Body of pancreas (tissue), 4 donors: ENCODE measurements around the gene USP24.

ENCODE experiments used
- POLR2A ChIP-seq, 3 donors: fragments of 450-650 bp; IDR thresholded peaks; one replicate each; pipeline ENCODE4 v1.6.1; 2016; ENCODE audit warnings: antibody characterized with exemption in 3 of 3, mild to moderate bottlenecking in 2 of 3
- TF ChIP-seq, protein P1 (sequence below), 7 experiments: fragments of 450-650 bp in 4 of 7; fragments of 200-600 bp in 3 of 7; sonication (generic) in 3 of 7; IDR thresholded peaks; one replicate each; pipeline ENCODE4 v1.5.1; 2016 to 2019; ENCODE audit warnings: antibody characterized with exemption in 7 of 7

DNA sequence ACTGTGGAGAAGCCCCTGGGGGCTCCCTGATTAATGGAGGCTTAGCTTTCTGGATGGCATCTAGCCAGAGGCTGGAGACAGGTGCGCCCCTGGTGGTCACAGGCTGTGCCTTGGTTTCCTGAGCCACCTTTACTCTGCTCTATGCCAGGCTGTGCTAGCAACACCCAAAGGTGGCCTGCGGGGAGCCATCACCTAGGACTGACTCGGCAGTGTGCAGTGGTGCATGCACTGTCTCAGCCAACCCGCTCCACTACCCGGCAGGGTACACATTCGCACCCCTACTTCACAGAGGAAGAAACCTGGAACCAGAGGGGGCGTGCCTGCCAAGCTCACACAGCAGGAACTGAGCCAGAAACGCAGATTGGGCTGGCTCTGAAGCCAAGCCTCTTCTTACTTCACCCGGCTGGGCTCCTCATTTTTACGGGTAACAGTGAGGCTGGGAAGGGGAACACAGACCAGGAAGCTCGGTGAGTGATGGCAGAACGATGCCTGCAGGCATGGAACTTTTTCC is 151.0 kb downstream of the USP24 start:
- TF ChIP-seq, protein P1, sequence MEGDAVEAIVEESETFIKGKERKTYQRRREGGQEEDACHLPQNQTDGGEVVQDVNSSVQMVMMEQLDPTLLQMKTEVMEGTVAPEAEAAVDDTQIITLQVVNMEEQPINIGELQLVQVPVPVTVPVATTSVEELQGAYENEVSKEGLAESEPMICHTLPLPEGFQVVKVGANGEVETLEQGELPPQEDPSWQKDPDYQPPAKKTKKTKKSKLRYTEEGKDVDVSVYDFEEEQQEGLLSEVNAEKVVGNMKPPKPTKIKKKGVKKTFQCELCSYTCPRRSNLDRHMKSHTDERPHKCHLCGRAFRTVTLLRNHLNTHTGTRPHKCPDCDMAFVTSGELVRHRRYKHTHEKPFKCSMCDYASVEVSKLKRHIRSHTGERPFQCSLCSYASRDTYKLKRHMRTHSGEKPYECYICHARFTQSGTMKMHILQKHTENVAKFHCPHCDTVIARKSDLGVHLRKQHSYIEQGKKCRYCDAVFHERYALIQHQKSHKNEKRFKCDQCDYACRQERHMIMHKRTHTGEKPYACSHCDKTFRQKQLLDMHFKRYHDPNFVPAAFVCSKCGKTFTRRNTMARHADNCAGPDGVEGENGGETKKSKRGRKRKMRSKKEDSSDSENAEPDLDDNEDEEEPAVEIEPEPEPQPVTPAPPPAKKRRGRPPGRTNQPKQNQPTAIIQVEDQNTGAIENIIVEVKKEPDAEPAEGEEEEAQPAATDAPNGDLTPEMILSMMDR (IDR thresholded peaks at IDR 0.05): no peak
- no peak for TF ChIP-seq POLR2A (IDR thresholded peaks at IDR 0.05)
